ENCODE measurements around the gene ASIP. TPM values are rescaled to one million over a fixed set of nuclear protein-coding genes. Genes with fewer than 3 reads are reported as not detected.

The ASIP gene
- polyA plus RNA-seq, 1 donor (not counting 4 experiments of a cell fraction or from before 2014, with no cell fraction given), result not detected

GRCh38 chr20:34282041-34282440 is 40.8 kb downstream of the ASIP start:
- H2AFZ ChIP-seq (ENCODE audit: control insufficient read depth, low read length), result no peak overlapping the region
- no peaks in the 10 kb centered on the region for H3K4me1 ChIP-seq (ENCODE audit: control insufficient read depth, extremely low read depth, insufficient read depth, low read length)
- no peak overlapping the region for H3K27ac ChIP-seq (ENCODE audit: control insufficient read depth, insufficient read depth, low read length)
- H3K9me1 ChIP-seq (ENCODE audit: control insufficient read depth, extremely low read depth, insufficient read depth, low read length), result no peaks in the 10 kb centered on the region
- H3K4me3 ChIP-seq (ENCODE audit: control insufficient read depth in 2 of 3, extremely low read depth in 1 of 3, insufficient read depth in 2 of 3, low read depth in 1 of 3, low read length in 3 of 3), result no peak overlapping the region
- H3K27me3 ChIP-seq (ENCODE audit: control insufficient read depth, extremely low read depth, insufficient read depth, low read length), result no peaks in the 10 kb centered on the region
- H3K79me2 ChIP-seq (ENCODE audit: control insufficient read depth, insufficient read depth, low read length), result no peaks in the 10 kb centered on the region
- H4K20me1 ChIP-seq (ENCODE audit: control insufficient read depth, extremely low read depth, insufficient read depth, low read length), result peaks cover 3% of the 10 kb centered on the region
- TF ChIP-seq EZH2 (IDR thresholded peaks at IDR 0.05; ENCODE audit: low read length), result no peak
- TF ChIP-seq CTCF (optimal IDR thresholded peaks at IDR 0.05 in 1 of 3, IDR thresholded peaks at IDR 0.05 in 1 of 3, conservative IDR thresholded peaks at IDR 0.05 in 1 of 3; ENCODE audit: extremely low read depth in 1 of 3, insufficient read depth in 2 of 3, low read length in 3 of 3), result no peak
- no peak overlapping the region for H3K4me2 ChIP-seq (ENCODE audit: control insufficient read depth, extremely low read depth, insufficient read depth, low read depth, low read length)
- H3K9ac ChIP-seq (ENCODE audit: control insufficient read depth, extremely low read depth, insufficient read depth, low read length), result no peak overlapping the region
- dilution Hi-C loops (cut with MboI; ENCODE audit: extremely low pct_ligation_motif_present, low sequenced_read_pairs), result no loop called here
- no peaks in the 10 kb centered on the region for H3K9me3 ChIP-seq (ENCODE audit: control insufficient read depth, low read depth, low read length)
- DNase-seq (ENCODE audit: low read depth, low spot score) (no peak), FAIRE-seq (no peak)
- H3K36me3 ChIP-seq (ENCODE audit: control insufficient read depth in 2 of 2, extremely low read depth in 1 of 2, insufficient read depth in 2 of 2, low read length in 2 of 2), result peaks cover 49 to 55% of the 10 kb centered on the region in 2 experiments

GRCh38 chr20:34283844-34284243 is 42.6 kb downstream of the ASIP start:
- H3K36me3 ChIP-seq (ENCODE audit: control insufficient read depth in 2 of 2, extremely low read depth in 1 of 2, insufficient read depth in 2 of 2, low read length in 2 of 2), result peaks cover 51 to 58% of the 10 kb centered on the region in 2 experiments

More at GRCh38 chr20:34283844-34284243, 42.6 kb downstream of the ASIP start:
- Histone ChIP-seq H3K4me2 (ENCODE audit: control insufficient read depth, extremely low read depth, insufficient read depth, low read depth, low read length) (no peak overlapping the region), H3K27me3 (ENCODE audit: control insufficient read depth, extremely low read depth, insufficient read depth, low read length) (no peaks in the 10 kb centered on the region), H2AFZ (ENCODE audit: control insufficient read depth, low read length) (no peak overlapping the region), H3K9me1 (ENCODE audit: control insufficient read depth, extremely low read depth, insufficient read depth, low read length) (no peaks in the 10 kb centered on the region), H3K9ac (ENCODE audit: control insufficient read depth, extremely low read depth, insufficient read depth, low read length) (no peak overlapping the region), H3K4me1 (ENCODE audit: control insufficient read depth, extremely low read depth, insufficient read depth, low read length) (no peaks in the 10 kb centered on the region), H4K20me1 (ENCODE audit: control insufficient read depth, extremely low read depth, insufficient read depth, low read length) (peaks cover 7% of the 10 kb centered on the region), H3K79me2 (ENCODE audit: control insufficient read depth, insufficient read depth, low read length) (no peaks in the 10 kb centered on the region), H3K27ac (ENCODE audit: control insufficient read depth, insufficient read depth, low read length) (no peak overlapping the region), H3K4me3 (ENCODE audit: control insufficient read depth in 2 of 3, extremely low read depth in 1 of 3, insufficient read depth in 2 of 3, low read depth in 1 of 3, low read length in 3 of 3) (no peak overlapping the region), H3K9me3 (ENCODE audit: control insufficient read depth, low read depth, low read length) (no peaks in the 10 kb centered on the region)
- TF ChIP-seq EZH2 (IDR thresholded peaks at IDR 0.05; ENCODE audit: low read length) (no peak), CTCF (optimal IDR thresholded peaks at IDR 0.05 in 1 of 3, IDR thresholded peaks at IDR 0.05 in 1 of 3, conservative IDR thresholded peaks at IDR 0.05 in 1 of 3; ENCODE audit: extremely low read depth in 1 of 3, insufficient read depth in 2 of 3, low read length in 3 of 3) (no peak)
- dilution Hi-C loops (cut with MboI; ENCODE audit: extremely low pct_ligation_motif_present, low sequenced_read_pairs), result no loop called here
- DNase-seq (ENCODE audit: low read depth, low spot score), result no peak
- FAIRE-seq, result no peak

Measured in keratinocyte (primary cell).